Activated B cell treated with CpG ODN at 0.5 μM for 24 hours (primary cell): Measurements from ENCODE around the gene LPP. TPM values are rescaled to one million over a fixed set of nuclear protein-coding genes. Genes with fewer than 3 reads are reported as not detected.

Experiments
- ATAC-seq: fragments of 200-7000 bp; cut with Tn5 transposase; one replicate; pipeline ENCODE4 v1.10.0; 2021; ENCODE audit warnings: low read depth, mild to moderate bottlenecking, moderate library complexity
- CTCF ChIA-PET: fragments of 350-600 bp; sonication (Branson Sonifier 250); formaldehyde crosslinking; loops from one replicate; lab custom pipeline; 2021; ENCODE audit warnings: antibody characterized with exemption; lab: Charles Lee
- POLR2A ChIA-PET: fragments of 350-600 bp; sonication (Branson Sonifier 250); formaldehyde crosslinking; loops from one replicate; lab custom pipeline; 2021; ENCODE audit warnings: antibody characterized with exemption; lab: Charles Lee
- DNase-seq: peaks from one replicate; pipeline ENCODE4 v3.0.0; 2022
- H3K27ac Mint-ChIP-seq: one replicate; pipeline ENCODE4 v1.8.0; 2020; ENCODE audit warnings: mixed read lengths
- H3K27me3 Mint-ChIP-seq: one replicate; pipeline ENCODE4 v1.8.0; 2021; ENCODE audit warnings: mixed read lengths
- H3K36me3 Mint-ChIP-seq: one replicate; pipeline ENCODE4 v1.8.0; 2021; ENCODE audit warnings: low read depth, mixed read lengths
- H3K4me1 Mint-ChIP-seq: one replicate; pipeline ENCODE4 v1.8.0; 2021; ENCODE audit warnings: mixed read lengths
- H3K4me3 Mint-ChIP-seq: one replicate; pipeline ENCODE4 v1.8.0; 2020; ENCODE audit warnings: mild to moderate bottlenecking, mixed read lengths
- H3K9me3 Mint-ChIP-seq: one replicate; pipeline ENCODE4 v1.8.0; 2020; ENCODE audit warnings: mixed read lengths
- CTCF ChIP-seq: fragments of 200-600 bp; IDR thresholded peaks from one replicate; pipeline ENCODE4 v1.8.0; 2022; ENCODE audit warnings: antibody characterized with exemption, mild to moderate bottlenecking
- intact Hi-C: fragments of 100-400 bp; cut with micrococcal nuclease; formaldehyde crosslinking; loops from one replicate; pipeline ENCODE4 v1.15.1; 2024
- total RNA-seq: library from RNA; stranded (reverse); gene quantifications from 2 replicates; pipeline ENCODE4 v1.2.3, GENCODE V29; 2022

The LPP gene
- total RNA-seq, 1 donor from 2014 or later = 60.1 TPM

GRCh38 chr3:188458756-188459155, 304.8 kb downstream of the LPP start:
- ChIA-PET CTCF (no interaction called here), POLR2A (interaction anchor here (0.6 to 1.6 kb wide), 3 partner anchors 13 to 1888 kb away, joined by 3 read pairs; partner anchors contain the start of gene DNAJB11)
- peaks cover 35% of the 10 kb centered on the region for H3K4me1 Mint-ChIP-seq
- ATAC-seq = no peak
- no peaks in the 10 kb centered on the region for H3K9me3 Mint-ChIP-seq
- intact Hi-C loops = loop anchor here (2.0 kb wide), 1 partner anchor 14 kb away; no protein-coding TSS in a partner anchor
- H3K4me3 Mint-ChIP-seq = no peak overlapping the region
- no peak for DNase-seq
- H3K27ac Mint-ChIP-seq = no peak overlapping the region
- H3K36me3 Mint-ChIP-seq = no peaks in the 10 kb centered on the region
- no peaks in the 10 kb centered on the region for H3K27me3 Mint-ChIP-seq
- TF ChIP-seq CTCF = no peak

- H3K4me1 Mint-ChIP-seq = peaks cover 13% of the 10 kb centered on the region
- no peak overlapping the region for H3K27ac Mint-ChIP-seq
- ChIA-PET CTCF (no interaction called here), POLR2A (no interaction called here)
- H3K9me3 Mint-ChIP-seq = peaks cover 2% of the 10 kb centered on the region
- no peak for ATAC-seq
- no peak for DNase-seq
- intact Hi-C loops = no loop called here
- H3K27me3 Mint-ChIP-seq = no peaks in the 10 kb centered on the region
- no peak overlapping the region for H3K4me3 Mint-ChIP-seq
- H3K36me3 Mint-ChIP-seq = peaks cover 12% of the 10 kb centered on the region
- TF ChIP-seq CTCF = no peak
Measured at GRCh38 chr3:188465311-188465710, 311.4 kb downstream of the LPP start.

GRCh38 chr3:188468196-188468595, 314.2 kb downstream of the LPP start:
- DNase-seq = no peak
- peaks cover 2% of the 10 kb centered on the region for H3K9me3 Mint-ChIP-seq
- intact Hi-C loops = no loop called here
- H3K27me3 Mint-ChIP-seq = no peaks in the 10 kb centered on the region
- TF ChIP-seq CTCF = no peak
- H3K27ac Mint-ChIP-seq = no peak overlapping the region
- H3K4me3 Mint-ChIP-seq = no peak overlapping the region
- peaks cover 12% of the 10 kb centered on the region for H3K36me3 Mint-ChIP-seq
- CTCF ChIA-PET = no interaction called here
- H3K4me1 Mint-ChIP-seq = peaks cover 25% of the 10 kb centered on the region
- no peak for ATAC-seq
- POLR2A ChIA-PET = no interaction called here

GRCh38 chr3:188468662-188469061, 314.7 kb downstream of the LPP start:
- H3K4me3 Mint-ChIP-seq = no peak overlapping the region
- DNase-seq (no peak), ATAC-seq (no peak)
- TF ChIP-seq CTCF = no peak
- intact Hi-C loops = no loop called here
- peaks cover 30% of the 10 kb centered on the region for H3K4me1 Mint-ChIP-seq
- ChIA-PET CTCF (no interaction called here), POLR2A (no interaction called here)
- no peaks in the 10 kb centered on the region for H3K27me3 Mint-ChIP-seq
- peaks cover 12% of the 10 kb centered on the region for H3K36me3 Mint-ChIP-seq
- no peak overlapping the region for H3K27ac Mint-ChIP-seq
- peaks cover 2% of the 10 kb centered on the region for H3K9me3 Mint-ChIP-seq

- ATAC-seq = no peak
- intact Hi-C loops = no loop called here
- Mint-ChIP-seq H3K9me3 (peaks cover 2% of the 10 kb centered on the region), H3K4me3 (no peak overlapping the region), H3K4me1 (peaks cover 32% of the 10 kb centered on the region), H3K27ac (no peak overlapping the region), H3K27me3 (no peaks in the 10 kb centered on the region), H3K36me3 (peaks cover 12% of the 10 kb centered on the region)
- ChIA-PET POLR2A (interaction anchor here (1.5 kb wide), 1 partner anchor 13 kb away, joined by 4 read pairs; no protein-coding TSS in a partner anchor), CTCF (no interaction called here)
- DNase-seq = no peak
- no peak for TF ChIP-seq CTCF
Measured at GRCh38 chr3:188469228-188469885, 315.4 kb downstream of the LPP start.
